T-helper 2 cell treated with Interferon-gamma antibody and Interleukin-4, amounts not matched to agents 100 ng/mL and 5 ng/mL, for 36 hours (primary cell): ENCODE data around the gene CNGA4. TPM values are rescaled to one million over a fixed set of nuclear protein-coding genes. Genes with fewer than 3 reads are reported as not detected.

Experiments used
- intact Hi-C: fragments of 100-400 bp; cut with micrococcal nuclease; formaldehyde crosslinking; loops from one replicate; pipeline ENCODE4 v1.15.1; 2023
- total RNA-seq: library from RNA; stranded (reverse); gene quantifications from 2 replicates; pipeline ENCODE4 v1.2.3, GENCODE V29; 2022

The CNGA4 gene
- total RNA-seq: 0.16 and 0.23 TPM in 2 replicates

- intact Hi-C loops: loop anchor here (10.0 kb wide), 3 partner anchors 554 to 1634 kb away; partner anchors contain the start of genes TRIM22, TRIM34, TRIM5 and TRIM68
These were observed at the start of gene CNGA4 for GRCh38 chr11:6238902-6239301. Gene CNGA4 (plus strand): TSS chr11:6239089. CDS start chr11:6239207, 118 bp downstream.

GRCh38 chr11:6191742-6192141 lies 47.1 kb upstream of the CNGA4 start:
- intact Hi-C loops: no loop called here

GRCh38 chr11:6194065-6194581 lies 44.8 kb upstream of the CNGA4 start:
- intact Hi-C loops: no loop called here

GRCh38 chr11:6196396-6196795 lies 42.5 kb upstream of the CNGA4 start:
- intact Hi-C loops: no loop called here

GRCh38 chr11:6197466-6198200 lies 41.3 kb upstream of the CNGA4 start:
- intact Hi-C loops: no loop called here

- intact Hi-C loops: no loop called here
These were observed 39.6 kb upstream of the CNGA4 start, which contains the start of gene OR52W1 for GRCh38 chr11:6199174-6199810. Gene OR52W1 (plus strand): TSS chr11:6199224. CDS start chr11:6199224, 0 bp downstream.

- intact Hi-C loops: no loop called here
These were observed 37.9 kb upstream of the CNGA4 start for GRCh38 chr11:6200975-6201374.

GRCh38 chr11:6201481-6201880 lies 37.4 kb upstream of the CNGA4 start:
- intact Hi-C loops: no loop called here

- intact Hi-C loops: loop anchor here (2.0 kb wide), 1 partner anchor 33 kb away; the partner anchor contains the start of gene FHIP1B
These were observed 36.8 kb upstream of the CNGA4 start for GRCh38 chr11:6202041-6202440.

- intact Hi-C loops: loop anchor here (2.0 kb wide), 1 partner anchor 31 kb away; the partner anchor contains the start of gene FHIP1B
These were observed 35.6 kb upstream of the CNGA4 start for GRCh38 chr11:6203327-6203726.

GRCh38 chr11:6204706-6205105 lies 34.2 kb upstream of the CNGA4 start:
- intact Hi-C loops: no loop called here

GRCh38 chr11:6205366-6205765 lies 33.5 kb upstream of the CNGA4 start, which contains the start of gene C11orf42:
Gene C11orf42 (plus strand): TSS chr11:6205557. CDS start chr11:6205616, 59 bp downstream.
- intact Hi-C loops: no loop called here

GRCh38 chr11:6206456-6207180 lies 32.3 kb upstream of the CNGA4 start:
- intact Hi-C loops: no loop called here

- intact Hi-C loops: no loop called here
These were observed 29.1 kb upstream of the CNGA4 start for GRCh38 chr11:6209801-6210200.

GRCh38 chr11:6210274-6210955 lies 28.5 kb upstream of the CNGA4 start:
- intact Hi-C loops: no loop called here

GRCh38 chr11:6214530-6214929 lies 24.4 kb upstream of the CNGA4 start:
- intact Hi-C loops: no loop called here

GRCh38 chr11:6216501-6216900 lies 22.4 kb upstream of the CNGA4 start:
- intact Hi-C loops: no loop called here

- intact Hi-C loops: no loop called here
These were observed 21.2 kb upstream of the CNGA4 start for GRCh38 chr11:6217722-6218121.

GRCh38 chr11:6219359-6219758 lies 19.5 kb upstream of the CNGA4 start:
- intact Hi-C loops: no loop called here

- intact Hi-C loops: no loop called here
These were observed 15.0 kb upstream of the CNGA4 start for GRCh38 chr11:6223854-6224253.

GRCh38 chr11:6224421-6224820 lies 14.5 kb upstream of the CNGA4 start:
- intact Hi-C loops: no loop called here
